NCI-H69 (cell line): Measurements from ENCODE around the gene CD320.
"Not testable (repeated sequence)": the region's sequence is repeated elsewhere in the genome, so short reads cannot be mapped to it uniquely, and the experiment has no call there.

Source experiments
- DNase-seq: peaks from one replicate; lab custom pipeline; 2025; lab: John Stamatoyannopoulos, UW

The CD320 gene

GRCh38 chr19:8307965-8308866 is at the start of gene CD320:
CD320 (minus strand) TSS chr19:8308358; CDS start chr19:8308290, 68 bp downstream.
- DNase-seq = peak; percentile 98

GRCh38 chr19:8357007-8357521 is 48.9 kb upstream of the CD320 start:
- no peak for DNase-seq

GRCh38 chr19:8355631-8356402 is 47.7 kb upstream of the CD320 start:
- DNase-seq = no peak

- not testable (repeated sequence) for DNase-seq
Observed at GRCh38 chr19:8352845-8353244, 44.7 kb upstream of the CD320 start.

- DNase-seq = no peak
Observed at GRCh38 chr19:8352134-8352827, 44.1 kb upstream of the CD320 start.

- not testable (repeated sequence) for DNase-seq
Observed at GRCh38 chr19:8349629-8350372, 41.6 kb upstream of the CD320 start.

- no peak for DNase-seq
Observed at GRCh38 chr19:8343483-8343844, 35.3 kb upstream of the CD320 start.

- peak; percentile 95 for DNase-seq
Observed at GRCh38 chr19:8342684-8343482, 34.7 kb upstream of the CD320 start, which contains the start of gene KANK3. KANK3 (minus strand) TSS chr19:8343262; CDS start chr19:8337828, 5,434 bp downstream.

GRCh38 chr19:8342316-8342683 is 34.1 kb upstream of the CD320 start:
- no peak for DNase-seq

- not testable (repeated sequence) for DNase-seq
Observed at GRCh38 chr19:8341504-8341903, 33.3 kb upstream of the CD320 start.

- DNase-seq = no peak
Observed at GRCh38 chr19:8340341-8341096, 32.4 kb upstream of the CD320 start.

GRCh38 chr19:8338835-8339234 is 30.7 kb upstream of the CD320 start:
- DNase-seq = no peak

- no peak for DNase-seq
Observed at GRCh38 chr19:8337728-8338127, 29.6 kb upstream of the CD320 start.

GRCh38 chr19:8336660-8337059 is 28.5 kb upstream of the CD320 start:
- DNase-seq = no peak

GRCh38 chr19:8336072-8336569 is 28.0 kb upstream of the CD320 start:
- DNase-seq = peak; percentile 54

GRCh38 chr19:8335343-8336071 is 27.3 kb upstream of the CD320 start:
- peak; percentile 73 for DNase-seq

GRCh38 chr19:8334458-8335342 is 26.5 kb upstream of the CD320 start:
- DNase-seq = peak; percentile 94
